GM23338 (cell line): ENCODE results near the gene DDX3Y. TPM values are rescaled to one million over a fixed set of nuclear protein-coding genes. Genes with fewer than 3 reads are reported as not detected.
A peak's percentile ranks its signal among the peaks of the same experiment; 100 is the strongest.

Source experiments
- ATAC-seq: fragments of 200-7000 bp; cut with Tn5 transposase; 3 replicates; pipeline ENCODE4 v1.9.1; 2020
- DNase-seq: peaks from one replicate; pipeline ENCODE4 v3.0.0-alpha.2; 2015; ENCODE audit warnings: low spot score
- H2AFZ ChIP-seq: fragments of 200-600 bp; sonication (generic); 2 replicates; pipeline ENCODE4 v1.8.0; 2016; ENCODE audit warnings: antibody characterized with exemption, mild to moderate bottlenecking, moderate library complexity
- H3F3A ChIP-seq: fragments of 200-600 bp; sonication (generic); replicated peaks from 2 replicates; pipeline ENCODE4 v1.8.0; 2017; ENCODE audit warnings: antibody characterized with exemption, mixed run types, low read depth
- H3K27ac ChIP-seq: fragments of 200-600 bp; sonication (generic); 2 replicates; pipeline ENCODE4 v1.6.1; 2016; ENCODE audit warnings: low read depth
- H3K27me3 ChIP-seq: fragments of 200-600 bp; sonication (generic); 2 replicates; pipeline ENCODE4 v1.8.0; 2016; ENCODE audit warnings: mild to moderate bottlenecking, mixed run types, moderate library complexity; ENCODE audit not compliant: insufficient read depth
- H3K36me3 ChIP-seq: fragments of 200-600 bp; sonication (generic); 2 replicates; pipeline ENCODE4 v1.8.0; 2016; ENCODE audit warnings: mild to moderate bottlenecking; ENCODE audit not compliant: insufficient read depth
- H3K4me1 ChIP-seq: fragments of 200-600 bp; sonication (generic); 2 replicates; pipeline ENCODE4 v1.8.0; 2016; ENCODE audit warnings: mild to moderate bottlenecking, moderate library complexity; ENCODE audit not compliant: insufficient read depth
- H3K4me2 ChIP-seq: fragments of 200-600 bp; sonication (generic); 2 replicates; pipeline ENCODE4 v1.7.1; 2017; ENCODE audit warnings: mixed run types
- H3K4me3 ChIP-seq: fragments of 200-600 bp; sonication (generic); 2 replicates; pipeline ENCODE4 v1.6.1; 2016; ENCODE audit warnings: mixed run types
- H3K79me2 ChIP-seq: fragments of 200-600 bp; sonication (generic); replicated peaks from 2 replicates; pipeline ENCODE4 v1.8.0; 2017; ENCODE audit warnings: mild to moderate bottlenecking; ENCODE audit not compliant: insufficient read depth
- H3K9me2 ChIP-seq: fragments of 200-600 bp; sonication (generic); 2 replicates; pipeline ENCODE4 v1.8.0; 2017; ENCODE audit not compliant: insufficient read depth
- H4K20me1 ChIP-seq: fragments of 200-600 bp; sonication (generic); replicated peaks from 2 replicates; pipeline ENCODE4 v1.8.0; 2017; ENCODE audit warnings: mild to moderate bottlenecking; ENCODE audit not compliant: insufficient read depth
- H3K27ac Mint-ChIP-seq: 2 replicates; pipeline ENCODE4 v1.8.0; 2020; ENCODE audit warnings: inconsistent platforms, mild to moderate bottlenecking, moderate library complexity, mixed read lengths
- H3K27me3 Mint-ChIP-seq: 3 replicates; pipeline ENCODE4 v1.8.0; 2022; ENCODE audit warnings: low read depth, mild to moderate bottlenecking, moderate library complexity, mixed read lengths, inconsistent platforms; ENCODE audit not compliant: insufficient read depth, poor library complexity
- H3K36me3 Mint-ChIP-seq: 3 replicates; pipeline ENCODE4 v1.8.0; 2021; ENCODE audit warnings: low read depth, mild to moderate bottlenecking, inconsistent platforms, moderate library complexity, mixed read lengths
- H3K4me1 Mint-ChIP-seq: 3 replicates; pipeline ENCODE4 v1.8.0; 2020; ENCODE audit warnings: mild to moderate bottlenecking, inconsistent platforms, mixed read lengths
- H3K4me3 Mint-ChIP-seq: 3 replicates; pipeline ENCODE4 v1.8.0; 2021; ENCODE audit warnings: moderate library complexity, mild to moderate bottlenecking, inconsistent platforms, mixed read lengths
- H3K9me3 Mint-ChIP-seq: 3 replicates; pipeline ENCODE4 v1.8.0; 2020; ENCODE audit warnings: moderate library complexity, mild to moderate bottlenecking, inconsistent platforms, mixed read lengths
- CREB1 ChIP-seq: fragments of 250-450 bp; sonication (Bioruptor Pico); IDR thresholded peaks from 2 replicates; pipeline ENCODE4 v1.5.0; 2020; ENCODE audit warnings: low read depth, mild to moderate bottlenecking, moderate library complexity
- EZH2 ChIP-seq: fragments of 200-600 bp; sonication (generic); IDR thresholded peaks from one replicate; pipeline ENCODE4 v1.8.0; 2017; ENCODE audit warnings: antibody characterized with exemption, mild to moderate bottlenecking, low read depth; ENCODE audit not compliant: unreplicated experiment
- EZH2phosphoT487 ChIP-seq: fragments of 200-600 bp; sonication (generic); IDR thresholded peaks from one replicate; pipeline ENCODE4 v1.8.1; 2018; ENCODE audit warnings: antibody characterized with exemption; ENCODE audit not compliant: unreplicated experiment
- JUNB ChIP-seq: IDR thresholded peaks from one replicate; pipeline ENCODE4 v1.6.1; 2016; ENCODE audit warnings: antibody characterized with exemption; ENCODE audit not compliant: unreplicated experiment
- NANOG ChIP-seq: IDR thresholded peaks from 2 replicates; pipeline ENCODE4 v1.6.1; 2016; ENCODE audit warnings: antibody characterized with exemption, borderline replicate concordance
- POLR2AphosphoS5 ChIP-seq: IDR thresholded peaks from 2 replicates; pipeline ENCODE4 v1.6.1; 2016; ENCODE audit warnings: antibody characterized with exemption, low read depth
- STAT1 ChIP-seq: IDR thresholded peaks from one replicate; pipeline ENCODE4 v1.6.1; 2016; ENCODE audit warnings: antibody characterized with exemption; ENCODE audit not compliant: unreplicated experiment
- ZNF114 ChIP-seq: fragments of 250-450 bp; sonication (Bioruptor Pico); IDR thresholded peaks from 2 replicates; pipeline ENCODE4 v1.5.0; 2020; ENCODE audit warnings: mild to moderate bottlenecking, moderate library complexity
- ZNF331 ChIP-seq: fragments of 250-450 bp; sonication (Bioruptor Pico); IDR thresholded peaks from 2 replicates; pipeline ENCODE4 v1.5.0; 2020; ENCODE audit warnings: low read depth, mild to moderate bottlenecking, moderate library complexity
- polyA plus RNA-seq: library from polyadenylated mRNA; unstranded; fragments of >200 nt; fragmentation: Nextera tagmentation; extraction: Ambion mirVana; gene quantifications from 2 replicates; pipeline ENCODE4 v1.2.1, GENCODE V29; 2016
- total RNA-seq: library from RNA; depleted of rRNA; stranded (reverse); fragments of >200 nt; shearing (Covaris generic); gene quantifications from 2 replicates; pipeline ENCODE4 v1.2.3, GENCODE V29; 2014
- TF ChIP-seq, protein P1 (sequence below): IDR thresholded peaks from 2 replicates; pipeline ENCODE4 v1.6.1; 2016; ENCODE audit warnings: antibody characterized with exemption
- TF ChIP-seq, protein P2 (sequence below): IDR thresholded peaks from one replicate; pipeline ENCODE4 v1.6.1; 2018; ENCODE audit warnings: antibody characterized with exemption; ENCODE audit not compliant: unreplicated experiment
- TF ChIP-seq, protein P3 (sequence below), 2 experiments: fragments of 200-600 bp in 1 of 2; sonication (generic) in 1 of 2; conservative IDR thresholded peaks; 2 replicates each; pipeline versions ENCODE4 v1.5.1 to v1.6.1; 2016 to 2017; ENCODE audit warnings: antibody characterized with exemption in 2 of 2, low read depth in 2 of 2, mild to moderate bottlenecking in 2 of 2, moderate library complexity in 1 of 2
- TF ChIP-seq, protein P4 (sequence below): fragments of 250-450 bp; sonication (Bioruptor Pico); IDR thresholded peaks from 2 replicates; pipeline ENCODE4 v1.5.0; 2020; ENCODE audit warnings: mild to moderate bottlenecking, moderate library complexity

DDX3Y gene
- total and polyA plus RNA-seq, 2 experiments from 2014 or later: 53.0 to 138 TPM

DNA sequence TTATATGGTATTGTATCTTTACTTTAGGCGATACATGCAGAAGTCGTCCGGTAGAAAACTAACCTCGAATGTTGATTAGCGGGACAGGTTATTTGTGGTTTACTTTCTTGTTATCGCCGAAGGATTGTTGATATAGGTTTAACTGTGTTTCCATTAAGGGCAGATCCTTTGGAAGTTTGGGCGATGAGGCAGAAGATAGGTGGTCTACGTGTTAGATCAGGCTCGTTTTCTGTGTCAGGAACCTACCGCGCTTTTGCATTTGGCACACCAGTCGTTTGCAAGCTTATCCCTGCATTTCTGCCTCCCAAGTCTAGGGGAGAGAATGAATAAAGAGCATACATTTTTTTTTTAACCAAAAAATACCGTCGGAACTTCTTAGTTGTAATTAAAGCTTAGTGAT lies 1.2 kb downstream of the DDX3Y start:
- H3K27ac ChIP-seq: peak overlapping the region; percentile 95; the same call in 1 of the 2 replicates
- H4K20me1 ChIP-seq: peaks cover 19% of the 10 kb centered on the region
- no peaks in the 10 kb centered on the region for H3K9me2 ChIP-seq
- peak overlapping the region; percentile 94 for H3K4me3 ChIP-seq
- H3K27ac Mint-ChIP-seq: peak overlapping the region; percentile 100
- H3K4me3 Mint-ChIP-seq: peak overlapping the region; percentile 99
- peaks cover 62% of the 10 kb centered on the region for H3K79me2 ChIP-seq
- ATAC-seq: no peak
- peaks cover 29% of the 10 kb centered on the region for H3K36me3 Mint-ChIP-seq
- H3K27me3 Mint-ChIP-seq: peaks cover 10% of the 10 kb centered on the region
- H3K27me3 ChIP-seq: no peaks in the 10 kb centered on the region
- H3K36me3 ChIP-seq: peaks cover 8% of the 10 kb centered on the region; the same call in 1 of the 2 replicates
- no peak overlapping the region for H2AFZ ChIP-seq
- H3K9me3 Mint-ChIP-seq: peaks cover 4% of the 10 kb centered on the region; the same call in 2 of the 3 replicates
- DNase-seq: no peak
- H3K4me1 Mint-ChIP-seq: peaks cover 9% of the 10 kb centered on the region
- peaks cover 15% of the 10 kb centered on the region for H3K4me1 ChIP-seq
- 0 out of 2 replicates have a peak, but pooled peaks cover 2% of the 10 kb centered on the region for H3F3A ChIP-seq
- TF ChIP-seq, protein P1, sequence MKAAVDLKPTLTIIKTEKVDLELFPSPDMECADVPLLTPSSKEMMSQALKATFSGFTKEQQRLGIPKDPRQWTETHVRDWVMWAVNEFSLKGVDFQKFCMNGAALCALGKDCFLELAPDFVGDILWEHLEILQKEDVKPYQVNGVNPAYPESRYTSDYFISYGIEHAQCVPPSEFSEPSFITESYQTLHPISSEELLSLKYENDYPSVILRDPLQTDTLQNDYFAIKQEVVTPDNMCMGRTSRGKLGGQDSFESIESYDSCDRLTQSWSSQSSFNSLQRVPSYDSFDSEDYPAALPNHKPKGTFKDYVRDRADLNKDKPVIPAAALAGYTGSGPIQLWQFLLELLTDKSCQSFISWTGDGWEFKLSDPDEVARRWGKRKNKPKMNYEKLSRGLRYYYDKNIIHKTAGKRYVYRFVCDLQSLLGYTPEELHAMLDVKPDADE: no peak
- TF ChIP-seq JUNB: no peak
- no peak for TF ChIP-seq NANOG
- no peak for TF ChIP-seq STAT1
- TF ChIP-seq ZNF114 (CRISPR knock-in tag): no peak
- TF ChIP-seq POLR2AphosphoS5: no peak
- no peak for TF ChIP-seq CREB1 (CRISPR knock-in tag)
- TF ChIP-seq, protein P2, sequence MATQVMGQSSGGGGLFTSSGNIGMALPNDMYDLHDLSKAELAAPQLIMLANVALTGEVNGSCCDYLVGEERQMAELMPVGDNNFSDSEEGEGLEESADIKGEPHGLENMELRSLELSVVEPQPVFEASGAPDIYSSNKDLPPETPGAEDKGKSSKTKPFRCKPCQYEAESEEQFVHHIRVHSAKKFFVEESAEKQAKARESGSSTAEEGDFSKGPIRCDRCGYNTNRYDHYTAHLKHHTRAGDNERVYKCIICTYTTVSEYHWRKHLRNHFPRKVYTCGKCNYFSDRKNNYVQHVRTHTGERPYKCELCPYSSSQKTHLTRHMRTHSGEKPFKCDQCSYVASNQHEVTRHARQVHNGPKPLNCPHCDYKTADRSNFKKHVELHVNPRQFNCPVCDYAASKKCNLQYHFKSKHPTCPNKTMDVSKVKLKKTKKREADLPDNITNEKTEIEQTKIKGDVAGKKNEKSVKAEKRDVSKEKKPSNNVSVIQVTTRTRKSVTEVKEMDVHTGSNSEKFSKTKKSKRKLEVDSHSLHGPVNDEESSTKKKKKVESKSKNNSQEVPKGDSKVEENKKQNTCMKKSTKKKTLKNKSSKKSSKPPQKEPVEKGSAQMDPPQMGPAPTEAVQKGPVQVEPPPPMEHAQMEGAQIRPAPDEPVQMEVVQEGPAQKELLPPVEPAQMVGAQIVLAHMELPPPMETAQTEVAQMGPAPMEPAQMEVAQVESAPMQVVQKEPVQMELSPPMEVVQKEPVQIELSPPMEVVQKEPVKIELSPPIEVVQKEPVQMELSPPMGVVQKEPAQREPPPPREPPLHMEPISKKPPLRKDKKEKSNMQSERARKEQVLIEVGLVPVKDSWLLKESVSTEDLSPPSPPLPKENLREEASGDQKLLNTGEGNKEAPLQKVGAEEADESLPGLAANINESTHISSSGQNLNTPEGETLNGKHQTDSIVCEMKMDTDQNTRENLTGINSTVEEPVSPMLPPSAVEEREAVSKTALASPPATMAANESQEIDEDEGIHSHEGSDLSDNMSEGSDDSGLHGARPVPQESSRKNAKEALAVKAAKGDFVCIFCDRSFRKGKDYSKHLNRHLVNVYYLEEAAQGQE: no peak
- no peak for TF ChIP-seq EZH2
- TF ChIP-seq, protein P3, sequence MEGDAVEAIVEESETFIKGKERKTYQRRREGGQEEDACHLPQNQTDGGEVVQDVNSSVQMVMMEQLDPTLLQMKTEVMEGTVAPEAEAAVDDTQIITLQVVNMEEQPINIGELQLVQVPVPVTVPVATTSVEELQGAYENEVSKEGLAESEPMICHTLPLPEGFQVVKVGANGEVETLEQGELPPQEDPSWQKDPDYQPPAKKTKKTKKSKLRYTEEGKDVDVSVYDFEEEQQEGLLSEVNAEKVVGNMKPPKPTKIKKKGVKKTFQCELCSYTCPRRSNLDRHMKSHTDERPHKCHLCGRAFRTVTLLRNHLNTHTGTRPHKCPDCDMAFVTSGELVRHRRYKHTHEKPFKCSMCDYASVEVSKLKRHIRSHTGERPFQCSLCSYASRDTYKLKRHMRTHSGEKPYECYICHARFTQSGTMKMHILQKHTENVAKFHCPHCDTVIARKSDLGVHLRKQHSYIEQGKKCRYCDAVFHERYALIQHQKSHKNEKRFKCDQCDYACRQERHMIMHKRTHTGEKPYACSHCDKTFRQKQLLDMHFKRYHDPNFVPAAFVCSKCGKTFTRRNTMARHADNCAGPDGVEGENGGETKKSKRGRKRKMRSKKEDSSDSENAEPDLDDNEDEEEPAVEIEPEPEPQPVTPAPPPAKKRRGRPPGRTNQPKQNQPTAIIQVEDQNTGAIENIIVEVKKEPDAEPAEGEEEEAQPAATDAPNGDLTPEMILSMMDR (conservative IDR thresholded peaks at IDR 0.05; ENCODE audit: low read depth in 2 of 2): no peak
- no peak for TF ChIP-seq ZNF331 (CRISPR knock-in tag)
- TF ChIP-seq, protein P4, sequence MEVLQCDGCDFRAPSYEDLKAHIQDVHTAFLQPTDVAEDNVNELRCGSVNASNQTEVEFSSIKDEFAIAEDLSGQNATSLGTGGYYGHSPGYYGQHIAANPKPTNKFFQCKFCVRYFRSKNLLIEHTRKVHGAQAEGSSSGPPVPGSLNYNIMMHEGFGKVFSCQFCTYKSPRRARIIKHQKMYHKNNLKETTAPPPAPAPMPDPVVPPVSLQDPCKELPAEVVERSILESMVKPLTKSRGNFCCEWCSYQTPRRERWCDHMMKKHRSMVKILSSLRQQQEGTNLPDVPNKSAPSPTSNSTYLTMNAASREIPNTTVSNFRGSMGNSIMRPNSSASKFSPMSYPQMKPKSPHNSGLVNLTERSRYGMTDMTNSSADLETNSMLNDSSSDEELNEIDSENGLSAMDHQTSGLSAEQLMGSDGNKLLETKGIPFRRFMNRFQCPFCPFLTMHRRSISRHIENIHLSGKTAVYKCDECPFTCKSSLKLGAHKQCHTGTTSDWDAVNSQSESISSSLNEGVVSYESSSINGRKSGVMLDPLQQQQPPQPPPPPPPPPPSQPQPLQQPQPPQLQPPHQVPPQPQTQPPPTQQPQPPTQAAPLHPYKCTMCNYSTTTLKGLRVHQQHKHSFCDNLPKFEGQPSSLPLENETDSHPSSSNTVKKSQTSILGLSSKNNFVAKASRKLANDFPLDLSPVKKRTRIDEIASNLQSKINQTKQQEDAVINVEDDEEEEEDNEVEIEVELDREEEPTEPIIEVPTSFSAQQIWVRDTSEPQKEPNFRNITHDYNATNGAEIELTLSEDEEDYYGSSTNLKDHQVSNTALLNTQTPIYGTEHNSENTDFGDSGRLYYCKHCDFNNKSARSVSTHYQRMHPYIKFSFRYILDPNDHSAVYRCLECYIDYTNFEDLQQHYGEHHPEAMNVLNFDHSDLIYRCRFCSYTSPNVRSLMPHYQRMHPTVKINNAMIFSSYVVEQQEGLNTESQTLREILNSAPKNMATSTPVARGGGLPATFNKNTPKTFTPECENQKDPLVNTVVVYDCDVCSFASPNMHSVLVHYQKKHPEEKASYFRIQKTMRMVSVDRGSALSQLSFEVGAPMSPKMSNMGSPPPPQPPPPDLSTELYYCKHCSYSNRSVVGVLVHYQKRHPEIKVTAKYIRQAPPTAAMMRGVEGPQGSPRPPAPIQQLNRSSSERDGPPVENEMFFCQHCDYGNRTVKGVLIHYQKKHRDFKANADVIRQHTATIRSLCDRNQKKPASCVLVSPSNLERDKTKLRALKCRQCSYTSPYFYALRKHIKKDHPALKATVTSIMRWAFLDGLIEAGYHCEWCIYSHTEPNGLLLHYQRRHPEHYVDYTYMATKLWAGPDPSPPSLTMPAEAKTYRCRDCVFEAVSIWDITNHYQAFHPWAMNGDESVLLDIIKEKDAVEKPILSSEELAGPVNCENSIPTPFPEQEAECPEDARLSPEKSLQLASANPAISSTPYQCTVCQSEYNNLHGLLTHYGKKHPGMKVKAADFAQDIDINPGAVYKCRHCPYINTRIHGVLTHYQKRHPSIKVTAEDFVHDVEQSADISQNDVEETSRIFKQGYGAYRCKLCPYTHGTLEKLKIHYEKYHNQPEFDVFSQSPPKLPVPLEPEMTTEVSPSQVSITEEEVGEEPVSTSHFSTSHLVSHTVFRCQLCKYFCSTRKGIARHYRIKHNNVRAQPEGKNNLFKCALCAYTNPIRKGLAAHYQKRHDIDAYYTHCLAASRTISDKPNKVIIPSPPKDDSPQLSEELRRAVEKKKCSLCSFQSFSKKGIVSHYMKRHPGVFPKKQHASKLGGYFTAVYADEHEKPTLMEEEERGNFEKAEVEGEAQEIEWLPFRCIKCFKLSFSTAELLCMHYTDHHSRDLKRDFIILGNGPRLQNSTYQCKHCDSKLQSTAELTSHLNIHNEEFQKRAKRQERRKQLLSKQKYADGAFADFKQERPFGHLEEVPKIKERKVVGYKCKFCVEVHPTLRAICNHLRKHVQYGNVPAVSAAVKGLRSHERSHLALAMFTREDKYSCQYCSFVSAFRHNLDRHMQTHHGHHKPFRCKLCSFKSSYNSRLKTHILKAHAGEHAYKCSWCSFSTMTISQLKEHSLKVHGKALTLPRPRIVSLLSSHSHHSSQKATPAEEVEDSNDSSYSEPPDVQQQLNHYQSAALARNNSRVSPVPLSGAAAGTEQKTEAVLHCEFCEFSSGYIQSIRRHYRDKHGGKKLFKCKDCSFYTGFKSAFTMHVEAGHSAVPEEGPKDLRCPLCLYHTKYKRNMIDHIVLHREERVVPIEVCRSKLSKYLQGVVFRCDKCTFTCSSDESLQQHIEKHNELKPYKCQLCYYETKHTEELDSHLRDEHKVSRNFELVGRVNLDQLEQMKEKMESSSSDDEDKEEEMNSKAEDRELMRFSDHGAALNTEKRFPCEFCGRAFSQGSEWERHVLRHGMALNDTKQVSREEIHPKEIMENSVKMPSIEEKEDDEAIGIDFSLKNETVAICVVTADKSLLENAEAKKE (CRISPR knock-in tag): no peak
- TF ChIP-seq EZH2phosphoT487: no peak
- peak overlapping the region; percentile 91 for H3K4me2 ChIP-seq
